IMR-90 (cell line): ENCODE measurements around the gene CELF5. TPM values are rescaled to one million over a fixed set of nuclear protein-coding genes. Genes with fewer than 3 reads are reported as not detected.

Source experiments
- ATAC-seq: fragments of 200-7000 bp; cut with Tn5 transposase; 2 replicates; pipeline ENCODE4 v1.9.1; 2020; ENCODE audit warnings: low read depth, mild to moderate bottlenecking, moderate library complexity
- BruUV-seq: library from RNA; stranded (reverse); fragments of 400-500 nt; replicated peaks from 2 replicates; lab custom pipeline; 2021; lab: Mats Ljungman, UMichigan
- CTCF ChIA-PET: fragments of 300-600 bp; formaldehyde crosslinking; extraction: SDS; loops from one replicate; lab custom pipeline; 2021; ENCODE audit warnings: antibody characterized with exemption; lab: Yijun Ruan, JAX
- POLR2A ChIA-PET: fragments of 300-600 bp; sonication (Branson Sonifier 250); formaldehyde crosslinking; loops from one replicate; lab custom pipeline; 2022; ENCODE audit warnings: antibody characterized with exemption; ENCODE audit not compliant: unreplicated experiment; lab: Charles Lee
- DNase-seq: peaks from one replicate; pipeline ENCODE4 v3.0.0; 2013
- H2AFZ ChIP-seq: replicated peaks from 2 replicates; pipeline ENCODE3; 2013; ENCODE audit warnings: low read length, mild to moderate bottlenecking; ENCODE audit not compliant: poor library complexity
- H2AK5ac ChIP-seq: 2 replicates; pipeline ENCODE4 v1.6.1; 2013; ENCODE audit warnings: low read depth, low read length, inconsistent platforms
- H2AK9ac ChIP-seq: replicated peaks from 2 replicates; pipeline ENCODE3; 2013; ENCODE audit warnings: mild to moderate bottlenecking, low read depth, low read length, moderate library complexity; ENCODE audit not compliant: poor library complexity
- H2BK120ac ChIP-seq: 2 replicates; pipeline ENCODE4 v1.6.1; 2013; ENCODE audit warnings: low read depth, low read length, inconsistent platforms
- H2BK15ac ChIP-seq: 3 replicates; pipeline ENCODE4 v1.6.1; 2013; ENCODE audit warnings: low read depth, low read length, inconsistent platforms
- H2BK20ac ChIP-seq: 2 replicates; pipeline ENCODE4 v1.6.1; 2013; ENCODE audit warnings: low read depth, mild to moderate bottlenecking, inconsistent platforms, low read length, moderate library complexity
- H2BK5ac ChIP-seq: 2 replicates; pipeline ENCODE4 v1.6.1; 2013; ENCODE audit warnings: mild to moderate bottlenecking, low read depth, low read length, inconsistent platforms; ENCODE audit not compliant: poor library complexity, severe bottlenecking
- H3K14ac ChIP-seq: replicated peaks from 2 replicates; pipeline ENCODE4 v1.6.1; 2013; ENCODE audit warnings: low read depth, low read length, inconsistent platforms
- H3K18ac ChIP-seq: 2 replicates; pipeline ENCODE4 v1.6.1; 2013; ENCODE audit warnings: low read depth, low read length, control low read depth
- H3K23ac ChIP-seq: 2 replicates; pipeline ENCODE4 v1.6.1; 2013; ENCODE audit warnings: low read depth, low read length, inconsistent platforms
- H3K27ac ChIP-seq: 2 replicates; pipeline ENCODE4 v1.5.1; 2013; ENCODE audit warnings: mild to moderate bottlenecking, control low read depth, low read length; ENCODE audit not compliant: insufficient read depth
- H3K27me3 ChIP-seq: 2 replicates; pipeline ENCODE4 v1.6.1; 2013; ENCODE audit warnings: low read length; ENCODE audit not compliant: control insufficient read depth, insufficient read depth
- H3K36me3 ChIP-seq: 2 replicates; pipeline ENCODE4 v1.6.1; 2013; ENCODE audit warnings: low read length, mixed read lengths; ENCODE audit not compliant: control insufficient read depth, insufficient read depth
- H3K4ac ChIP-seq: 2 replicates; pipeline ENCODE4 v1.6.1; 2013; ENCODE audit warnings: low read depth, low read length, inconsistent platforms
- H3K4me1 ChIP-seq: 2 replicates; pipeline ENCODE4 v1.6.1; 2013; ENCODE audit warnings: low read length, mixed read lengths; ENCODE audit not compliant: control insufficient read depth, insufficient read depth
- H3K4me2 ChIP-seq: 2 replicates; pipeline ENCODE4 v1.6.1; 2013; ENCODE audit warnings: low read depth, mild to moderate bottlenecking, control low read depth, low read length, moderate library complexity
- H3K4me3 ChIP-seq: 2 replicates; pipeline ENCODE4 v1.5.1; 2013; ENCODE audit warnings: low read depth, mild to moderate bottlenecking, control low read depth, low read length, moderate library complexity; ENCODE audit not compliant: insufficient read depth
- H3K56ac ChIP-seq: 2 replicates; pipeline ENCODE4 v1.6.1; 2013; ENCODE audit warnings: low read length, inconsistent platforms; ENCODE audit not compliant: insufficient read depth; ENCODE audit errors: extremely low read depth
- H3K79me1 ChIP-seq, 2 experiments: 2 replicates each; pipeline ENCODE4 v1.6.1; 2013; ENCODE audit warnings: low read length in 2 of 2, inconsistent platforms in 1 of 2, low read depth in 1 of 2
- H3K9ac ChIP-seq: 2 replicates; pipeline ENCODE4 v1.6.1; 2013; ENCODE audit warnings: low read depth, low read length, control low read depth
- H3K9me1 ChIP-seq: 2 replicates; pipeline ENCODE4 v1.6.1; 2013; ENCODE audit warnings: low read length, inconsistent platforms; ENCODE audit not compliant: insufficient read depth
- H3K9me3 ChIP-seq: 2 replicates; pipeline ENCODE4 v1.6.1; 2013; ENCODE audit warnings: low read length; ENCODE audit not compliant: control insufficient read depth, insufficient read depth
- H4K20me1 ChIP-seq: 2 replicates; pipeline ENCODE4 v1.6.1; 2013; ENCODE audit warnings: low read length, inconsistent platforms; ENCODE audit not compliant: insufficient read depth
- H4K5ac ChIP-seq: 2 replicates; pipeline ENCODE4 v1.6.1; 2013; ENCODE audit warnings: mild to moderate bottlenecking, low read depth, low read length, control low read depth
- H4K8ac ChIP-seq, 2 experiments: 2 replicates each; pipeline ENCODE4 v1.6.1; 2013; ENCODE audit warnings: low read depth in 2 of 2, low read length in 2 of 2, control low read depth in 1 of 2, inconsistent platforms in 1 of 2
- H4K91ac ChIP-seq: 2 replicates; pipeline ENCODE4 v1.6.1; 2013; ENCODE audit warnings: low read depth, low read length, inconsistent platforms; ENCODE audit not compliant: insufficient read depth
- CEBPB ChIP-seq: IDR thresholded peaks from 2 replicates; pipeline ENCODE4 v1.6.1; 2012; ENCODE audit warnings: low read depth, low read length, improper control_type of control experiment
- ELK1 ChIP-seq: fragments of 150-350 bp; IDR thresholded peaks from 2 replicates; pipeline ENCODE4 v1.6.1; 2016; ENCODE audit warnings: low read depth, mild to moderate bottlenecking, low read length, moderate library complexity, borderline replicate concordance
- FOS ChIP-seq: fragments of 150-350 bp; IDR thresholded peaks from 2 replicates; pipeline ENCODE4 v1.6.1; 2016; ENCODE audit warnings: low read depth, low read length
- MAFK ChIP-seq: IDR thresholded peaks from 2 replicates; pipeline ENCODE4 v1.6.1; 2012; ENCODE audit warnings: low read depth, low read length, improper control_type of control experiment
- MAZ ChIP-seq: IDR thresholded peaks from 2 replicates; pipeline ENCODE4 v1.6.1; 2012; ENCODE audit warnings: low read depth, mild to moderate bottlenecking, low read length, improper control_type of control experiment, moderate library complexity, borderline replicate concordance
- NFE2L2 ChIP-seq: fragments of 150-350 bp; IDR thresholded peaks from 2 replicates; pipeline ENCODE4 v1.6.1; 2016; ENCODE audit warnings: low read depth, mild to moderate bottlenecking, low read length
- POLR2A ChIP-seq: IDR thresholded peaks from 2 replicates; pipeline ENCODE4 v1.6.1; 2012; ENCODE audit warnings: mild to moderate bottlenecking, low read depth, low read length
- RAD21 ChIP-seq: IDR thresholded peaks from 2 replicates; pipeline ENCODE4 v1.6.1; 2012; ENCODE audit warnings: low read length, improper control_type of control experiment
- SMC3 ChIP-seq: fragments of 150-350 bp; IDR thresholded peaks from 2 replicates; pipeline ENCODE4 v1.6.1; 2016; ENCODE audit warnings: low read depth, mild to moderate bottlenecking, antibody characterized with exemption, low read length, moderate library complexity
- WGBS, 2 experiments: methylation state at CpG; one replicate each; pipeline versions ENCODE4 v1.1.5 to v1.1.7; 2013; ENCODE audit warnings: missing lambda C conversion rate in 2 of 2; ENCODE audit not compliant: insufficient read length in 1 of 2; ENCODE audit errors: extremely low coverage in 2 of 2; 5-methylcytosine and 5-hydroxymethylcytosine counted together
- dilution Hi-C: fragments of 300-500 bp; cut with HindIII; formaldehyde crosslinking; loops from one replicate; pipeline ENCODE4 v1.14.3; 2018; ENCODE audit warnings: low sequenced_read_pairs; ENCODE audit not compliant: unreplicated experiment
- in situ Hi-C: fragments of 300-500 bp; cut with MboI; formaldehyde crosslinking; loops from 3 replicates; pipeline ENCODE4 v1.14.3; 2019; ENCODE audit warnings: low sequenced_read_pairs, inconsistent platforms, mixed read lengths
- intact Hi-C: fragments of 100-400 bp; cut with micrococcal nuclease; formaldehyde crosslinking; loops from 2 replicates; pipeline ENCODE4 v1.10.0; 2022
- polyA plus RNA-seq, 3 experiments: library from polyadenylated mRNA; depleted of rRNA; stranded (reverse); fragments of >200 nt; gene quantifications; 2 replicates each; pipeline ENCODE4 v1.2.3, GENCODE V29; 2012; ENCODE audit warnings: low replicate concordance in 1 of 3
- total RNA-seq: library from RNA; depleted of rRNA; stranded (reverse); fragments of >200 nt; gene quantifications from 2 replicates; pipeline ENCODE4 v1.2.3, GENCODE V29; 2012
- TF ChIP-seq, protein P1 (sequence below): fragments of 150-350 bp; IDR thresholded peaks from 2 replicates; pipeline ENCODE4 v1.6.1; 2017; ENCODE audit warnings: mild to moderate bottlenecking, antibody characterized with exemption, low read length, low read depth

The CELF5 gene
- total and polyA plus RNA-seq, 2 of the 4 experiments (the other 2 are of a cell fraction): 0.02 TPM; not detected in 1

GRCh38 chr19:3192228-3192635 lies 32.2 kb upstream of the CELF5 start:
- no peak overlapping the region for H4K91ac ChIP-seq
- no peak overlapping the region for H3K4me2 ChIP-seq
- H2AK5ac ChIP-seq: no peak overlapping the region
- intact Hi-C loops (no loop called here), dilution Hi-C loops (no loop called here), in situ Hi-C loops (no loop called here)
- H3K9me3 ChIP-seq: no peaks in the 10 kb centered on the region
- H3K18ac ChIP-seq: no peak overlapping the region
- TF ChIP-seq RAD21 (no peak), MAZ (no peak), ELK1 (no peak), SMC3 (no peak), FOS (no peak), MAFK (no peak), POLR2A (no peak), CEBPB (no peak), NFE2L2 (no peak)
- TF ChIP-seq, protein P1, sequence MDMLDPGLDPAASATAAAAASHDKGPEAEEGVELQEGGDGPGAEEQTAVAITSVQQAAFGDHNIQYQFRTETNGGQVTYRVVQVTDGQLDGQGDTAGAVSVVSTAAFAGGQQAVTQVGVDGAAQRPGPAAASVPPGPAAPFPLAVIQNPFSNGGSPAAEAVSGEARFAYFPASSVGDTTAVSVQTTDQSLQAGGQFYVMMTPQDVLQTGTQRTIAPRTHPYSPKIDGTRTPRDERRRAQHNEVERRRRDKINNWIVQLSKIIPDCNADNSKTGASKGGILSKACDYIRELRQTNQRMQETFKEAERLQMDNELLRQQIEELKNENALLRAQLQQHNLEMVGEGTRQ: no peak
- no peak overlapping the region for H2AK9ac ChIP-seq
- H4K8ac ChIP-seq: no peak overlapping the region
- no peak overlapping the region for H3K27ac ChIP-seq
- BruUV-seq: no TSS peak
- H3K14ac ChIP-seq: no peak overlapping the region
- no peak overlapping the region for H3K4me3 ChIP-seq
- ATAC-seq (no peak), DNase-seq (no peak)
- no peak overlapping the region for H3K9ac ChIP-seq
- ChIA-PET CTCF (no interaction called here), POLR2A (no interaction called here)
- no peak overlapping the region for H2BK15ac ChIP-seq
- no peak overlapping the region for H2BK120ac ChIP-seq
- H4K20me1 ChIP-seq: peaks cover 46% of the 10 kb centered on the region
- H3K4me1 ChIP-seq: peaks cover 3% of the 10 kb centered on the region
- H4K5ac ChIP-seq: no peak overlapping the region
- H3K36me3 ChIP-seq: peaks cover 20% of the 10 kb centered on the region
- H3K23ac ChIP-seq: no peak overlapping the region
- H2AFZ ChIP-seq: no peak overlapping the region
- H3K4ac ChIP-seq: no peak overlapping the region
- H2BK20ac ChIP-seq: no peak overlapping the region
- 96% methylated on average over 21 of the region's 32 CpGs; no CpG with 5 or more reads in 1 of the 2 experiments for WGBS, 2 experiments
- peaks cover 5 to 57% of the 10 kb centered on the region in 2 experiments; a peak in 2 of 4 replicates for H3K79me1 ChIP-seq
- H3K56ac ChIP-seq: no peak overlapping the region
- H3K27me3 ChIP-seq: no peaks in the 10 kb centered on the region
- no peak overlapping the region for H2BK5ac ChIP-seq
- no peaks in the 10 kb centered on the region for H3K9me1 ChIP-seq
